Keratinocyte (primary cell): Measurements from ENCODE around the gene COG5. TPM values are rescaled to one million over a fixed set of nuclear protein-coding genes. Genes with fewer than 3 reads are reported as not detected.

Experiments
- DNase-seq: peaks from one replicate; pipeline ENCODE4 v3.0.0-alpha.2; 2011; ENCODE audit warnings: low read depth, missing footprints, low spot score
- FAIRE-seq: peaks from 2 replicates; lab custom pipeline; 2011; peaks lifted over from hg19 to GRCh38; lab: Jason Lieb, UNC
- H2AFZ ChIP-seq: 2 replicates; pipeline ENCODE4 v1.6.0; 2012; ENCODE audit warnings: low read length, control low read depth, inconsistent platforms; ENCODE audit not compliant: control insufficient read depth
- H3K27ac ChIP-seq: 2 replicates; pipeline ENCODE4 v1.5.1; 2011; ENCODE audit warnings: low read length; ENCODE audit not compliant: control insufficient read depth, insufficient read depth
- H3K27me3 ChIP-seq: 3 replicates; pipeline ENCODE4 v1.6.0; 2011; ENCODE audit warnings: low read length; ENCODE audit not compliant: control insufficient read depth, insufficient read depth; ENCODE audit errors: extremely low read depth
- H3K36me3 ChIP-seq, 2 experiments: 2 replicates in 1 of 2; 3 replicates in 1 of 2; pipeline ENCODE4 v1.5.1; 2011; ENCODE audit warnings: low read length in 2 of 2, mild to moderate bottlenecking in 1 of 2; ENCODE audit not compliant: control insufficient read depth in 2 of 2, insufficient read depth in 2 of 2; ENCODE audit errors: extremely low read depth in 1 of 2
- H3K4me1 ChIP-seq: 3 replicates; pipeline ENCODE4 v1.5.1; 2011; ENCODE audit warnings: low read length; ENCODE audit not compliant: control insufficient read depth, insufficient read depth; ENCODE audit errors: extremely low read depth
- H3K4me2 ChIP-seq: 3 replicates; pipeline ENCODE4 v1.6.0; 2011; ENCODE audit warnings: low read depth, low read length; ENCODE audit not compliant: control insufficient read depth, insufficient read depth; ENCODE audit errors: extremely low read depth
- H3K4me3 ChIP-seq, 3 experiments: fragments of 200-600 bp in 1 of 3; sonication (generic) in 1 of 3; 2 replicates in 2 of 3; 3 replicates in 1 of 3; pipeline ENCODE4 v1.5.1; 2011 to 2016; ENCODE audit warnings: low read length in 3 of 3, mild to moderate bottlenecking in 3 of 3, control low read depth in 2 of 3, inconsistent platforms in 1 of 3, low read depth in 1 of 3, mixed read lengths in 1 of 3, mixed run types in 1 of 3, moderate library complexity in 1 of 3; ENCODE audit not compliant: control insufficient read depth in 2 of 3, insufficient read depth in 2 of 3; ENCODE audit errors: extremely low read depth in 1 of 3
- H3K79me2 ChIP-seq: 2 replicates; pipeline ENCODE4 v1.6.0; 2012; ENCODE audit warnings: low read length; ENCODE audit not compliant: control insufficient read depth, insufficient read depth
- H3K9ac ChIP-seq: 3 replicates; pipeline ENCODE4 v1.6.0; 2011; ENCODE audit warnings: low read length; ENCODE audit not compliant: control insufficient read depth, insufficient read depth; ENCODE audit errors: extremely low read depth
- H3K9me1 ChIP-seq: 3 replicates; pipeline ENCODE4 v1.6.0; 2011; ENCODE audit warnings: low read length; ENCODE audit not compliant: control insufficient read depth, insufficient read depth; ENCODE audit errors: extremely low read depth
- H3K9me3 ChIP-seq: 2 replicates; pipeline ENCODE4 v1.5.1; 2012; ENCODE audit warnings: low read depth, low read length; ENCODE audit not compliant: control insufficient read depth
- H4K20me1 ChIP-seq: 3 replicates; pipeline ENCODE4 v1.6.0; 2011; ENCODE audit warnings: low read length; ENCODE audit not compliant: control insufficient read depth, insufficient read depth; ENCODE audit errors: extremely low read depth
- CTCF ChIP-seq, 3 experiments: IDR thresholded peaks in 1 of 3; conservative IDR thresholded peaks in 1 of 3; optimal IDR thresholded peaks in 1 of 3; 2 replicates in 2 of 3; 3 replicates in 1 of 3; pipeline versions ENCODE3 to v1.5.1; 2011; ENCODE audit warnings: low read length in 3 of 3, mild to moderate bottlenecking in 3 of 3, moderate library complexity in 2 of 3, control low read depth in 1 of 3, inconsistent platforms in 1 of 3; ENCODE audit not compliant: insufficient read depth in 2 of 3; ENCODE audit errors: extremely low read depth in 1 of 3
- EZH2 ChIP-seq: IDR thresholded peaks from one replicate; pipeline ENCODE4 v1.6.1; 2012; ENCODE audit warnings: inconsistent platforms, mild to moderate bottlenecking, low read length, moderate library complexity
- dilution Hi-C: fragments of 300-500 bp; cut with MboI; formaldehyde crosslinking; loops from one replicate; pipeline ENCODE4 v1.7.0; 2020; ENCODE audit warnings: low sequenced_read_pairs; ENCODE audit not compliant: extremely low pct_ligation_motif_present
- polyA plus RNA-seq, 5 experiments: library from polyadenylated mRNA; depleted of rRNA in 3 of 5; stranded (reverse) in 3 of 5; stranded (forward) in 1 of 5; unstranded in 1 of 5; fragments of >200 nt; gene quantifications; 1 replicate in 1 of 5; 2 replicates in 3 of 5; 3 replicates in 1 of 5; pipeline versions ENCODE4 v1.2.1 to v1.2.3, GENCODE V29; 2011 to 2012; ENCODE audit warnings: missing spikeins in 2 of 5, low read depth in 1 of 5, low replicate concordance in 1 of 5

Gene COG5
- polyA plus RNA-seq, 1 donor (not counting 4 experiments of a cell fraction or from before 2014, with no cell fraction given), result 50.7 TPM

GRCh38 chr7:107233174-107233573, 330.5 kb downstream of the COG5 start:
- Histone ChIP-seq H4K20me1 (no peaks in the 10 kb centered on the region), H2AFZ (no peak overlapping the region), H3K27me3 (no peaks in the 10 kb centered on the region), H3K9me1 (no peaks in the 10 kb centered on the region), H3K79me2 (no peaks in the 10 kb centered on the region), H3K27ac (no peak overlapping the region), H3K9me3 (no peaks in the 10 kb centered on the region), H3K36me3 (no peaks in the 10 kb centered on the region), H3K9ac (no peak overlapping the region), H3K4me1 (peaks cover 55% of the 10 kb centered on the region), H3K4me3 (no peak overlapping the region), H3K4me2 (peak overlapping the region; percentile 28)
- TF ChIP-seq EZH2, result no peak
- peak in 1 of 3 experiments; percentile 46 for TF ChIP-seq CTCF (optimal IDR thresholded peaks at IDR 0.05 in 1 of 3, IDR thresholded peaks at IDR 0.05 in 1 of 3, conservative IDR thresholded peaks at IDR 0.05 in 1 of 3; ENCODE audit: extremely low read depth in 1 of 3, insufficient read depth in 2 of 3, low read length in 3 of 3)
- FAIRE-seq (no peak), DNase-seq (no peak)
- dilution Hi-C loops, result no loop called here

GRCh38 chr7:107232568-107233090, 331.1 kb downstream of the COG5 start:
- Histone ChIP-seq H3K9me3 (no peaks in the 10 kb centered on the region), H3K79me2 (no peaks in the 10 kb centered on the region), H3K36me3 (no peaks in the 10 kb centered on the region), H3K4me2 (no peak overlapping the region), H2AFZ (no peak overlapping the region), H3K9me1 (no peaks in the 10 kb centered on the region), H3K4me3 (no peak overlapping the region), H4K20me1 (no peaks in the 10 kb centered on the region), H3K27me3 (no peaks in the 10 kb centered on the region), H3K27ac (no peak overlapping the region), H3K4me1 (peaks cover 55% of the 10 kb centered on the region), H3K9ac (no peak overlapping the region)
- DNase-seq (peak; percentile 13), FAIRE-seq (peak; percentile 67)
- dilution Hi-C loops, result no loop called here
- no peak for TF ChIP-seq CTCF (optimal IDR thresholded peaks at IDR 0.05 in 1 of 3, IDR thresholded peaks at IDR 0.05 in 1 of 3, conservative IDR thresholded peaks at IDR 0.05 in 1 of 3; ENCODE audit: extremely low read depth in 1 of 3, insufficient read depth in 2 of 3, low read length in 3 of 3)
